ENCODE measurements around the gene PRKCB.

- TF ChIP-seq, protein P1, sequence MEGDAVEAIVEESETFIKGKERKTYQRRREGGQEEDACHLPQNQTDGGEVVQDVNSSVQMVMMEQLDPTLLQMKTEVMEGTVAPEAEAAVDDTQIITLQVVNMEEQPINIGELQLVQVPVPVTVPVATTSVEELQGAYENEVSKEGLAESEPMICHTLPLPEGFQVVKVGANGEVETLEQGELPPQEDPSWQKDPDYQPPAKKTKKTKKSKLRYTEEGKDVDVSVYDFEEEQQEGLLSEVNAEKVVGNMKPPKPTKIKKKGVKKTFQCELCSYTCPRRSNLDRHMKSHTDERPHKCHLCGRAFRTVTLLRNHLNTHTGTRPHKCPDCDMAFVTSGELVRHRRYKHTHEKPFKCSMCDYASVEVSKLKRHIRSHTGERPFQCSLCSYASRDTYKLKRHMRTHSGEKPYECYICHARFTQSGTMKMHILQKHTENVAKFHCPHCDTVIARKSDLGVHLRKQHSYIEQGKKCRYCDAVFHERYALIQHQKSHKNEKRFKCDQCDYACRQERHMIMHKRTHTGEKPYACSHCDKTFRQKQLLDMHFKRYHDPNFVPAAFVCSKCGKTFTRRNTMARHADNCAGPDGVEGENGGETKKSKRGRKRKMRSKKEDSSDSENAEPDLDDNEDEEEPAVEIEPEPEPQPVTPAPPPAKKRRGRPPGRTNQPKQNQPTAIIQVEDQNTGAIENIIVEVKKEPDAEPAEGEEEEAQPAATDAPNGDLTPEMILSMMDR (IDR thresholded peaks at IDR 0.05): no peak
- no peak for TF ChIP-seq POLR2AphosphoS5 (IDR thresholded peaks at IDR 0.05)
- no peak for TF ChIP-seq POLR2A (IDR thresholded peaks at IDR 0.05)
These were observed 255.3 kb downstream of the PRKCB start for GRCh38 chr16:24091125-24091524.

Data from gastroesophageal sphincter (tissue), 3 donors.